PC-9 (cell line): ENCODE data around the gene ISLR2. TPM values are rescaled to one million over a fixed set of nuclear protein-coding genes. Genes with fewer than 3 reads are reported as not detected.
"Not testable (repeated sequence)": the region's sequence is repeated elsewhere in the genome, so short reads cannot be mapped to it uniquely, and the experiment has no call there.

Source experiments
- BruUV-seq: library from RNA; stranded (reverse); fragments of 400-500 nt; replicated peaks from 2 replicates; lab custom pipeline; 2021; lab: Mats Ljungman, UMichigan
- CTCF ChIA-PET: fragments of 300-600 bp; sonication (Branson Sonifier 250); formaldehyde crosslinking; loops from one replicate; lab custom pipeline; 2022; ENCODE audit warnings: antibody characterized with exemption; lab: Charles Lee
- POLR2A ChIA-PET: fragments of 300-600 bp; sonication (Branson Sonifier 250); formaldehyde crosslinking; loops from one replicate; lab custom pipeline; 2022; ENCODE audit warnings: antibody characterized with exemption; ENCODE audit not compliant: unreplicated experiment; lab: Charles Lee
- DNase-seq, 2 experiments: peaks; one replicate each; pipeline versions ENCODE4 v3.0.0 to v3.0.0-alpha.2; 2015 to 2022; ENCODE audit warnings: mixed read lengths in 1 of 2
- H2AFZ ChIP-seq: fragments of 200-600 bp; sonication (generic); 2 replicates; pipeline ENCODE4 v1.8.1; 2017; ENCODE audit warnings: antibody characterized with exemption
- H3F3A ChIP-seq: fragments of 200-600 bp; sonication (generic); 2 replicates; pipeline ENCODE4 v1.8.1; 2017; ENCODE audit warnings: antibody characterized with exemption, mild to moderate bottlenecking, low read depth; ENCODE audit not compliant: insufficient read depth
- H3K27ac ChIP-seq: fragments of 200-600 bp; sonication (generic); 2 replicates; pipeline ENCODE4 v1.6.1; 2016; ENCODE audit warnings: mixed run types
- H3K27me3 ChIP-seq: fragments of 200-600 bp; sonication (generic); 2 replicates; pipeline ENCODE4 v1.6.1; 2016; ENCODE audit warnings: low read depth, mixed run types; ENCODE audit not compliant: insufficient read depth
- H3K36me3 ChIP-seq: fragments of 200-600 bp; sonication (generic); 2 replicates; pipeline ENCODE4 v1.6.1; 2016; ENCODE audit warnings: low read depth, mixed run types
- H3K4me1 ChIP-seq: fragments of 200-600 bp; sonication (generic); replicated peaks from 2 replicates; pipeline ENCODE4 v1.6.1; 2016; ENCODE audit warnings: mixed run types; ENCODE audit not compliant: insufficient read depth
- H3K4me2 ChIP-seq: fragments of 200-600 bp; sonication (generic); 2 replicates; pipeline ENCODE4 v1.6.1; 2017; ENCODE audit warnings: mixed run types
- H3K4me3 ChIP-seq: fragments of 200-600 bp; sonication (generic); 2 replicates; pipeline ENCODE4 v1.6.1; 2016; ENCODE audit warnings: mixed run types
- H3K79me2 ChIP-seq: fragments of 200-600 bp; sonication (generic); 2 replicates; pipeline ENCODE4 v1.6.1; 2017; ENCODE audit warnings: low read depth, mixed run types
- H3K9me2 ChIP-seq: fragments of 200-600 bp; sonication (generic); 2 replicates; pipeline ENCODE4 v1.8.1; 2017; ENCODE audit warnings: mild to moderate bottlenecking; ENCODE audit not compliant: insufficient read depth
- H3K9me3 ChIP-seq: fragments of 200-600 bp; sonication (generic); 2 replicates; pipeline ENCODE4 v1.8.1; 2016; ENCODE audit warnings: low read depth; ENCODE audit not compliant: insufficient read depth
- H4K20me1 ChIP-seq: fragments of 200-600 bp; sonication (generic); 2 replicates; pipeline ENCODE4 v1.8.1; 2017; ENCODE audit not compliant: insufficient read depth
- EZH2 ChIP-seq: fragments of 200-600 bp; sonication (generic); IDR thresholded peaks from 2 replicates; pipeline ENCODE4 v1.8.0; 2017; ENCODE audit warnings: antibody characterized with exemption, low read depth
- intact Hi-C: fragments of 100-400 bp; cut with micrococcal nuclease; formaldehyde crosslinking; loops from one replicate; pipeline ENCODE4 v1.10.0; 2022; ENCODE audit not compliant: unreplicated experiment
- total RNA-seq: library from RNA; stranded (reverse); gene quantifications from 2 replicates; pipeline ENCODE4 v1.2.3, GENCODE V29; 2021
- TF ChIP-seq, protein P1 (sequence below): fragments of 200-600 bp; sonication (generic); conservative IDR thresholded peaks from 2 replicates; pipeline ENCODE4 v1.6.1; 2017; ENCODE audit warnings: mixed run types, antibody characterized with exemption, mild to moderate bottlenecking, moderate library complexity

The ISLR2 gene
- total RNA-seq, 1 experiment from 2014 or later: 0.15 TPM

DNA sequence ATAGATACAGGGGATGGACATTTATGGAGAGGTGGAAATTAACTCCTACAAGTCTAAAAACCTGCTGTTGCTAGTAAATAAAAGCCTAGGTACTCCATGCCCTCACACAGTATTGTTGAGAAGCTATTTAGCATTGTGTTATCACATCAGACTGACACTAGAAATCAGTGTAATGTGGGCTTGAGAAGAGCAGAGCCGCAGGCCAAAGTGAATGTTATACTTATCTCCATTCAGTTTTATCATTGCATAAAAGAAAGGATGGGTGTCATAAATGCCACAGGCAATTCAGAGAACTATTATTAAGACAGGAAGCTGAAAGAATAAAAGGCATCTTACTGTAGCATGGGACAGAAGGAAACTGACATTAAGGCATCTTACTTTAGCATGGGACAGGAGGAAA lies 29.4 kb downstream of the ISLR2 start:
- ChIA-PET CTCF (interaction anchor here (0.5 kb wide), 1 partner anchor 164 kb away, joined by 7 read pairs; no protein-coding TSS in a partner anchor), POLR2A (no interaction called here)
- Histone ChIP-seq H3F3A (no peaks in the 10 kb centered on the region), H3K9me3 (no peaks in the 10 kb centered on the region), H2AFZ (no peak overlapping the region), H3K9me2 (no peaks in the 10 kb centered on the region), H4K20me1 (no peaks in the 10 kb centered on the region), H3K79me2 (no peaks in the 10 kb centered on the region), H3K4me1 (no peaks in the 10 kb centered on the region), H3K36me3 (no peaks in the 10 kb centered on the region), H3K27ac (no peak overlapping the region), H3K4me2 (no peak overlapping the region), H3K27me3 (no peaks in the 10 kb centered on the region), H3K4me3 (no peak overlapping the region)
- no peak for DNase-seq
- TF ChIP-seq, protein P1, sequence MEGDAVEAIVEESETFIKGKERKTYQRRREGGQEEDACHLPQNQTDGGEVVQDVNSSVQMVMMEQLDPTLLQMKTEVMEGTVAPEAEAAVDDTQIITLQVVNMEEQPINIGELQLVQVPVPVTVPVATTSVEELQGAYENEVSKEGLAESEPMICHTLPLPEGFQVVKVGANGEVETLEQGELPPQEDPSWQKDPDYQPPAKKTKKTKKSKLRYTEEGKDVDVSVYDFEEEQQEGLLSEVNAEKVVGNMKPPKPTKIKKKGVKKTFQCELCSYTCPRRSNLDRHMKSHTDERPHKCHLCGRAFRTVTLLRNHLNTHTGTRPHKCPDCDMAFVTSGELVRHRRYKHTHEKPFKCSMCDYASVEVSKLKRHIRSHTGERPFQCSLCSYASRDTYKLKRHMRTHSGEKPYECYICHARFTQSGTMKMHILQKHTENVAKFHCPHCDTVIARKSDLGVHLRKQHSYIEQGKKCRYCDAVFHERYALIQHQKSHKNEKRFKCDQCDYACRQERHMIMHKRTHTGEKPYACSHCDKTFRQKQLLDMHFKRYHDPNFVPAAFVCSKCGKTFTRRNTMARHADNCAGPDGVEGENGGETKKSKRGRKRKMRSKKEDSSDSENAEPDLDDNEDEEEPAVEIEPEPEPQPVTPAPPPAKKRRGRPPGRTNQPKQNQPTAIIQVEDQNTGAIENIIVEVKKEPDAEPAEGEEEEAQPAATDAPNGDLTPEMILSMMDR: no peak
- no peak for TF ChIP-seq EZH2
- intact Hi-C loops: no loop called here
- no TSS peak for BruUV-seq

DNA sequence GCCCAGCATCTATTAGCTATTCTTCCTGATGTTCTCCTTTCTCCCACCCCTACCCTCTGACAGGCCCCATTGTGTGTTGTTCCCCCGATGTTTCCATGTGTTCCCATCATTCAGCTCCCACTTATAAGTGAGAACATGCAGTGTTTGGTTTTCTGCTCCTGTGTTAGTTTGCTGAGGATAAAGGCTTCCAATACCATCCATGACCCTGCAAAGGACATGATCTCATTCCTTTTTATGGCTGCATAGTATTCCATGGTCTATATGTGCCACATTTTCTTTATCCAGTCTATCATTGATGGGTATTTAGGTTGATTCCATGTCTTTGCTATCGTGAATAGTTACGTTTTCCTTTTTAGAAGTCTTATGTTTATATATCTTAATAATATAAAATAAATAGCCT lies 30.0 kb downstream of the ISLR2 start:
- H3K27me3 ChIP-seq, H3K36me3 ChIP-seq, H3K4me1 ChIP-seq, H3K9me2 ChIP-seq, DNase-seq, intact Hi-C loops, H3K79me2 ChIP-seq, H2AFZ ChIP-seq, BruUV-seq, H4K20me1 ChIP-seq, H3K9me3 ChIP-seq, H3F3A ChIP-seq, H3K4me2 ChIP-seq, POLR2A ChIA-PET, H3K4me3 ChIP-seq, H3K27ac ChIP-seq: not testable (repeated sequence)
- CTCF ChIA-PET: interaction anchor here (0.5 kb wide), 1 partner anchor 163 kb away, joined by 7 read pairs; no protein-coding TSS in a partner anchor

DNA sequence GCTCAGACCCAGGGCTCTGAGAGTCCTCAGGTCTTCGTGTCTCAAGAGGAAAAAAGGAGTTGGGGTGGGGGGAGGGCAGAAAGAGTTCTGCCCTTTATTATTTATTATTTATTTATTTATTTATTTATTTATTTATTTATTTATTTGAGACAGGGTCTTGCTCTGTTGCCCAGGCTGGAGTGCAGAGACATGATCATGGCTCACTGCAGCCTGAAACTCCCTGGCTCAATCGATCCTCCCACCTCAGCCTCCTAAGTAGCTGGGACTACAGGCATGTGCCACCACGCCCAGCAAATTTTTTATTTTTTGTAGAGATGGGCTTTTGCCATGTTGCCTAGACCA lies 31.8 kb downstream of the ISLR2 start:
- H3K27ac ChIP-seq, H3K27me3 ChIP-seq, intact Hi-C loops, H3K9me2 ChIP-seq, H3K4me3 ChIP-seq, H3K4me2 ChIP-seq, H2AFZ ChIP-seq, H3F3A ChIP-seq, H3K79me2 ChIP-seq, H3K9me3 ChIP-seq, POLR2A ChIA-PET, DNase-seq, CTCF ChIA-PET, BruUV-seq, H3K4me1 ChIP-seq, H3K36me3 ChIP-seq, H4K20me1 ChIP-seq: not testable (repeated sequence)

DNA sequence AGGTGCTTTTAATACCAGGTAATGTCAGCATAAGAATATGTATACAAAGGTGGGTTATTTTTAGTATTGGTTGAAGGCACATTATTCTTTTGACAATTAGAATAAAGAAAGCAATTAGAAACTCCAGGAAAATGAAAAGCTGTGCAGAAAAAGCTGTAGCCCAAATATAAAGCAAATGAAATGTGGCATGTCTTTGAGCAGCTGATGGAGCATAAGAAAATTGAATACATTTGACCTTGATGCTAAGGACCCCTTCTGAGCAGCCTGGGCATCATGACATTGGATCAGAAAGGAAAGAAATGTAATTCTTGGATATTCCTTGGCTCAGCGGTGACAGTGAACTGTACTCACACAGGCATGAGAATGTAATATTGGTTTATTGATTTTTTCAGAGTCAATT lies 35.1 kb downstream of the ISLR2 start:
- ChIA-PET POLR2A (interaction anchor here (0.6 kb wide), 1 partner anchor 86 kb away, joined by 5 read pairs; no protein-coding TSS in a partner anchor), CTCF (no interaction called here)
- Histone ChIP-seq H3F3A (no peaks in the 10 kb centered on the region), H3K9me2 (no peaks in the 10 kb centered on the region), H4K20me1 (no peaks in the 10 kb centered on the region), H3K4me2 (no peak overlapping the region), H3K79me2 (no peaks in the 10 kb centered on the region), H3K9me3 (no peaks in the 10 kb centered on the region), H3K27me3 (no peaks in the 10 kb centered on the region), H3K36me3 (no peaks in the 10 kb centered on the region), H3K27ac (no peak overlapping the region), H2AFZ (no peak overlapping the region), H3K4me1 (no peaks in the 10 kb centered on the region), H3K4me3 (no peak overlapping the region)
- DNase-seq: no peak
- no TSS peak for BruUV-seq
- TF ChIP-seq, protein P1: no peak
- no peak for TF ChIP-seq EZH2
- intact Hi-C loops: no loop called here
